Pancreas (tissue), 10 donors: ENCODE data around the gene AUNIP. TPM values are rescaled to one million over a fixed set of nuclear protein-coding genes. Genes with fewer than 3 reads are reported as not detected.

Experiments used
- ATAC-seq, 4 donors: fragments of 200-7000 bp; cut with Tn5 transposase; one replicate each; pipeline versions ENCODE4 v1.8.0 to v1.9.1; 2020; ENCODE audit warnings: mild to moderate bottlenecking in 4 of 4, moderate library complexity in 4 of 4
- DNase-seq, 6 donors: peaks; one replicate each; pipeline ENCODE4 v3.0.0-alpha.2; 2020
- FAIRE-seq: peaks from 2 replicates; lab custom pipeline; 2012; peaks lifted over from hg19 to GRCh38; lab: Jason Lieb, UNC
- H3K27ac ChIP-seq, 4 donors: fragments of 200-600 bp; sonication (generic); 1 replicate in 3 of 4; 2 replicates in 1 of 4; pipeline versions ENCODE4 v1.5.0 to v1.8.0; 2020
- H3K27me3 ChIP-seq, 4 donors: fragments of 200-600 bp; one replicate each; pipeline ENCODE4 v1.8.0; 2021
- H3K36me3 ChIP-seq, 3 donors: fragments of 200-600 bp; sonication (generic) in 1 of 3; one replicate each; pipeline versions ENCODE4 v1.5.0 to v1.8.0; 2020 to 2021
- H3K4me1 ChIP-seq, 3 donors: fragments of 200-600 bp; one replicate each; pipeline ENCODE4 v1.8.0; 2021
- H3K4me3 ChIP-seq, 4 donors: fragments of 200-600 bp; sonication (generic) in 2 of 4; one replicate each; pipeline versions ENCODE4 v1.5.0 to v1.8.0; 2020 to 2021
- H3K9me3 ChIP-seq, 4 donors: fragments of 200-600 bp; one replicate each; pipeline ENCODE4 v1.8.0; 2021
- WGBS, 2 donors: extraction: QIAGEN DNeasy Blood & Tissue Kit; methylation state at CpG; one replicate each; pipeline ENCODE4 v1.1.7; 2013; 5-methylcytosine and 5-hydroxymethylcytosine counted together
- intact Hi-C, 3 donors: fragments of 100-400 bp; cut with DNase I; formaldehyde crosslinking; loops; one replicate each; pipeline versions ENCODE4 v1.11.1 to v1.14.2; 2022
- polyA plus RNA-seq, 2 donors: library from polyadenylated mRNA; stranded (reverse); fragments of 200-250 nt; gene quantifications; one replicate each; pipeline ENCODE4 v1.2.3, GENCODE V29; 2013
- total RNA-seq, 6 donors: library from RNA; stranded (reverse); fragmentation: NEBNext Ultra II Directional in 4 of 6; extraction: Animal tissue kit (Norgen Biotek cat#: 25700) in 4 of 6; gene quantifications; one replicate each; pipeline versions ENCODE4 v1.2.1 to v1.2.4, GENCODE V29; 2021 to 2023
- TF ChIP-seq, protein P1 (sequence below), 4 donors: fragments of 200-600 bp; sonication (generic) in 3 of 4; IDR thresholded peaks; one replicate each; pipeline versions ENCODE4 v1.5.0 to v1.8.0; 2021; ENCODE audit warnings: antibody characterized with exemption in 4 of 4
- donor health status: healthy with polysubstance abuse.
- donor health status: DM: no; HTN: no; CAD: no; lungs with moderate emphysema.
- donor health status: DM: no; HTN: no; CAD: no.
- donor health status: control.
- donor health status: control.
- donor health status: Bipolar disorder and iron deficiency.
- donor health status: DM: yes; HTN: yes; CAD: no.
- donor health status: DM: no; HTN: no; CAD: no.
- donor health status: DM: no; HTN: no; CAD: no.
- donor health status: DM: yes; HTN: yes; CAD: no.

AUNIP gene
- total and polyA plus RNA-seq, 8 donors, result 0.19 to 0.37 (median 0.29) TPM; not detected in 4

DNA sequence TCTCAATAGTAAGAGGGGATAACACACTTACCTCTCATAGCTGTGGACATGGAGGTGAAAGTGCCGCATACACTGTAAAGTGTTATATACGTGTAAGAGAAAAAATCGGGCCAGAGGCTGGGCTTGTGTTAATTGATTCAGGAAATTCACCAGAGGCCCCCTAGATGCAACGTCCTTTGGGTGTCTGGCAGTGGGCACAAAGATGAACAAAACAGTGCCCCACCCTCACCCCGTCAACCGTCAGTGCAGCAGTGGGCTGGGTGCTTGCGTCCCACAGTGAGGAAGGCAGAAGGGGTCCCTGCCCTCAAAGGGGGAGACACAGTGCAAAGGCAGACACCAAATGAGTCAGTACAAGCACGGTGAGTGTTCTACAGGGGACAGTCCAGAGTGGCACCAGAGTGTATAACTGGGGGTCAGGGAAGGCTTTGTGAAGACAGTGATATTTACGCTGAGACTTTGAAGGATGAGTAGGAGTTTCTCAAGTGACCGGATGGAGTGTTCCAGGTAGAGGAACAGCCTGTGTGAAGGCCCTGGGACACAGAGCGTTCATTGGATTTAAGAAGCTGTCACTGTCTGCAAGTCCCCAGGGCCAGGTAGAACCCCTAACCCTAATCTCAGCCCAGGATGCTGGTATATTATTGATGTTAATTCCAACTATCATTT, 46.1 kb downstream of the AUNIP start:
- FAIRE-seq (no peak), ATAC-seq (no peak), DNase-seq (no peak)
- peaks cover 0 to 34% (median 5%) of the 10 kb centered on the region in 3 donors for H3K36me3 ChIP-seq
- intact Hi-C loops, result loop anchor here in 1 of 3 donors (10.0 kb wide), 1 partner anchor 408 kb away; no protein-coding TSS in a partner anchor
- 81 to 84% methylated on average over 11 of the region's 11 CpGs for WGBS, 2 donors
- H3K4me3 ChIP-seq, result no peak overlapping the region
- TF ChIP-seq, protein P1, sequence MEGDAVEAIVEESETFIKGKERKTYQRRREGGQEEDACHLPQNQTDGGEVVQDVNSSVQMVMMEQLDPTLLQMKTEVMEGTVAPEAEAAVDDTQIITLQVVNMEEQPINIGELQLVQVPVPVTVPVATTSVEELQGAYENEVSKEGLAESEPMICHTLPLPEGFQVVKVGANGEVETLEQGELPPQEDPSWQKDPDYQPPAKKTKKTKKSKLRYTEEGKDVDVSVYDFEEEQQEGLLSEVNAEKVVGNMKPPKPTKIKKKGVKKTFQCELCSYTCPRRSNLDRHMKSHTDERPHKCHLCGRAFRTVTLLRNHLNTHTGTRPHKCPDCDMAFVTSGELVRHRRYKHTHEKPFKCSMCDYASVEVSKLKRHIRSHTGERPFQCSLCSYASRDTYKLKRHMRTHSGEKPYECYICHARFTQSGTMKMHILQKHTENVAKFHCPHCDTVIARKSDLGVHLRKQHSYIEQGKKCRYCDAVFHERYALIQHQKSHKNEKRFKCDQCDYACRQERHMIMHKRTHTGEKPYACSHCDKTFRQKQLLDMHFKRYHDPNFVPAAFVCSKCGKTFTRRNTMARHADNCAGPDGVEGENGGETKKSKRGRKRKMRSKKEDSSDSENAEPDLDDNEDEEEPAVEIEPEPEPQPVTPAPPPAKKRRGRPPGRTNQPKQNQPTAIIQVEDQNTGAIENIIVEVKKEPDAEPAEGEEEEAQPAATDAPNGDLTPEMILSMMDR (IDR thresholded peaks at IDR 0.05), result no peak
- H3K4me1 ChIP-seq, result no peaks in the 10 kb centered on the region
- H3K27me3 ChIP-seq, result no peaks in the 10 kb centered on the region
- H3K27ac ChIP-seq, result no peak overlapping the region
- H3K9me3 ChIP-seq, result no peaks in the 10 kb centered on the region

DNA sequence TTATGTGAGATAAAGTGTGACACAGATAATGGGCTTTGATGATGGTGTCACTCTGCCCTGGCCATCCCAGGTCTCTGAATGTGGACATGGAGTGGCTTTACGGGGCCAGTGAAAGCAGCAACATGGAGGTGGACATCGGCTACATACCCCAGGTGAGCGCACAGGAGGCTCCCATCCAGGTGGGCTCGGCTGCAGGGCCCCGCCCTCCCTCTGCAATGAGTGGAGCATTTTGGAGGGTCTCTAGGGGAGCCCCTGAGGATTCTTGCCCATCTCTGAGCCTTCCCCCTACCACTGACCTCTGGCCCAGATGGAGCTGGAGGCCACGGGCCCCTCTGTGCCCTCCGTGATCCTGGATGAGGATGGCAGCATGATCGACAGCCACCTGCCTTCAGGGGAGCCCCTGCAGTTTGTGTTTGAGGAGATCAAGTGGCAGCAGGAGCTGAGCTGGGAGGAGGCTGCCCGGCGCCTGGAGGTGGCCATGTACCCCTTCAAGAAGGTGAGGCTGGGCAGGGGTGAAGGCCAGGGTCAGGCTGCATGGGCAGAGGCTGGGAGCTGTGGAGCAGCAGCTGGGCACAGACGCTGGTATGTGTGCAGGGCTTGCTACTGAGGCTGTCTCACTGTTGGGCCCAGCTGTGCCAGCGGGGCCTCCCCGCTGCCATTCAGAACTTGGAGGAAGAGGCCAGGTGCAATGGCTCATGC, 47.7 kb downstream of the AUNIP start:
- 90 to 93% methylated on average over 13 of the region's 13 CpGs for WGBS, 2 donors
- no peaks in the 10 kb centered on the region for H3K27me3 ChIP-seq
- H3K4me1 ChIP-seq, result peaks cover 0 to 9% (median 5%) of the 10 kb centered on the region in 3 donors
- peaks cover 0 to 34% (median 5%) of the 10 kb centered on the region in 3 donors for H3K36me3 ChIP-seq
- TF ChIP-seq, protein P1 (IDR thresholded peaks at IDR 0.05), result no peak
- FAIRE-seq, result no peak
- ATAC-seq, result no peak
- intact Hi-C loops, result loop anchor here in 1 of 3 donors (10.0 kb wide), 1 partner anchor 407 kb away; no protein-coding TSS in a partner anchor
- peak in 1 of 6 donors; percentile 67 for DNase-seq
- no peak overlapping the region for H3K27ac ChIP-seq
- no peak overlapping the region for H3K4me3 ChIP-seq
- no peaks in the 10 kb centered on the region for H3K9me3 ChIP-seq

DNA sequence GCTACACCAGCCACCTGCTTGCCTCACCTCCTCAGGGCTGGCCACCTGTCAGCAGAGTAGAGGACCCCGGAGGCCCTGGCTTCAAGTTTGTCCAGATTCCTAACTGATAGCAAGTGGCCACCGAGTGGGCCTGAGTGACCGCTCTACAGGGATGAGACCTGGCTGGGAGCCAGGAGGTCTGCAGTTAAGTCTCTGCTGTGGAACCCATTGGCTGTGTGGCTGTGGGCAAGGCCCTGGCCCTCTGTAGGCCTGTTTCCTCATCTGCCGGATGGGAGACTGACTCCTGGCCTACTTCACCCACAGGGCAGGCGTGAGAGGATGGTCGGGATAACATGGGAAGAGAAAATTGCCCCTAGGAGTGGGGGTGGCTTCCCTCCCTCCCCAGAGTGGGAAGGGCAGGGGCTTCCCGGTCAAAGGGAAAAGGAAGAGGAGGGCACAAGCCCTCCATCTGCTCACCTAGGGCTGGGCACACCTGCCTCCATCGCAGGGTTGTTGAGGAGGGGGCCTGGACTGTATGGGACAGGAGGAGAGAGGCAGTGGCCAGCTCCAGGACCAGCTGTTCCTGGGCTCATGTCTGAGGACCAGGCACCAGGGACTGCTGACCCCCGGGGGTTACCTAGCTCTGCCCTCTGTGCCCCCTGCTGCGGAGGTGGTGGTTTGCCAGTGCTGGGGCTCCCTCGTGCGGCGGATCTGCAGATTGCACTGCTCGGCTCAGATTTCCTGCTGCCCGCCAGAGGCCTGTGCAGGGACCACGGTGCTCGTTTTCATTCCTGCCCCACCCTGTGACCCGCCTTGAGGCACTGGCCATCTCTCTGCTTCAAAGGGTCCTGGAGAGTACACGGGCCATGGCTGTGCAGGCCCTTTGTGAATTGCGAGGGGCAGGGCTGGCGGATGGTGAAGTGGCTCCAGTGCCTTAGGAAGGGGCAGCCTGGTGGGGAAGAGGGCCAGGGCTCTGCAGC, 48.6 kb downstream of the AUNIP start:
- no peaks in the 10 kb centered on the region for H3K9me3 ChIP-seq
- no peak overlapping the region for H3K4me3 ChIP-seq
- TF ChIP-seq, protein P1 (IDR thresholded peaks at IDR 0.05), result peak; percentile 79 to 92 (median 84)
- H3K27ac ChIP-seq, result no peak overlapping the region
- DNase-seq (peak in 4 of 6 donors; percentile 80 to 92 (median 87)), ATAC-seq (peak; percentile 40 to 73 (median 70)), FAIRE-seq (no peak)
- H3K4me1 ChIP-seq, result peaks cover 5 to 18% (median 13%) of the 10 kb centered on the region in 3 donors
- H3K36me3 ChIP-seq, result peaks cover 0 to 34% (median 4%) of the 10 kb centered on the region in 3 donors
- intact Hi-C loops, result loop anchor here in 1 of 3 donors (10.0 kb wide), 1 partner anchor 406 kb away; no protein-coding TSS in a partner anchor
- WGBS, 2 donors, result 34 to 37% methylated on average over 21 of the region's 21 CpGs
- H3K27me3 ChIP-seq, result no peaks in the 10 kb centered on the region

DNA sequence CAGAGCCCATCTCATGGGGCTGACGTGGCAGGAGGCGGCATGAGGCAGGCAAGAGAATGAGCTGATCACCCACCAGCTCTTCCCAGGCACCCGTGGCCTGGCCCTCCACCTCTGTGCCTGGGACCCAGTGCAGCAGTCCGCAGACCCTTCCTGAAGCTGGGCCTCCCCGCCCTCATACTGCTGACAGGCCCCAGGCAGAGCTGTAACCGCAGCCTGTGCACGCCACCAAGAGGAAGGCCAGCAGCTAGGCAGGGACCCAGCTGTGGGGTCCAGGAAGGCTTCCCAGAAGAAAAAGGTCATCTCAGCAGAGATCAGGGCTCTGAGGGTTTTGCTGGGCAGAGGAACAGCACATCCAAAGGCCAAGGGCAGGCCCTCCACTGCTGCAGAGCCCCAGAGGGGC, 49.3 kb downstream of the AUNIP start:
- DNase-seq (peak in 2 of 6 donors; percentile 55 to 70), ATAC-seq (no peak), FAIRE-seq (no peak)
- Histone ChIP-seq H3K27me3 (no peaks in the 10 kb centered on the region), H3K4me3 (no peak overlapping the region), H3K27ac (no peak overlapping the region), H3K9me3 (no peaks in the 10 kb centered on the region), H3K36me3 (peaks cover 0 to 34% (median 0%) of the 10 kb centered on the region in 3 donors), H3K4me1 (peaks cover 5 to 25% (median 20%) of the 10 kb centered on the region in 3 donors)
- TF ChIP-seq, protein P1 (IDR thresholded peaks at IDR 0.05), result no peak
- 91 to 97% methylated on average over 7 of the region's 7 CpGs for WGBS, 2 donors
- intact Hi-C loops, result loop anchor here in 1 of 3 donors (10.0 kb wide), 1 partner anchor 405 kb away; no protein-coding TSS in a partner anchor
